Fibroblast of lung (primary cell): Measurements from ENCODE around the gene NR2C2.

ENCODE experiments used
- CTCF ChIP-seq, 2 donors: IDR thresholded peaks in 1 of 2; conservative IDR thresholded peaks in 1 of 2; 1 replicate in 1 of 2; 2 replicates in 1 of 2; pipeline ENCODE4 v1.5.1; 2011 to 2012; ENCODE audit warnings: low read length in 2 of 2, control low read depth in 1 of 2, inconsistent platforms in 1 of 2, low read depth in 1 of 2, mild to moderate bottlenecking in 1 of 2
- EZH2 ChIP-seq: IDR thresholded peaks from 2 replicates; pipeline ENCODE4 v1.5.1; 2012; ENCODE audit warnings: low read length, control low read depth, mild to moderate bottlenecking; ENCODE audit errors: missing control alignments

GRCh38 chr3:14918356-14918860 is 29.0 kb upstream of the NR2C2 start:
- no peak for TF ChIP-seq CTCF (conservative IDR thresholded peaks at IDR 0.05 in 1 of 2, IDR thresholded peaks at IDR 0.05 in 1 of 2; ENCODE audit: low read depth in 1 of 2, low read length in 2 of 2)
- TF ChIP-seq EZH2, result no peak
